Body of pancreas (tissue), 4 donors: ENCODE results near the gene INAFM2.

Source experiments
- POLR2A ChIP-seq, 3 donors: fragments of 450-650 bp; IDR thresholded peaks; one replicate each; pipeline ENCODE4 v1.6.1; 2016; ENCODE audit warnings: antibody characterized with exemption in 3 of 3, mild to moderate bottlenecking in 2 of 3
- TF ChIP-seq, protein P1 (sequence below), 7 experiments: fragments of 450-650 bp in 4 of 7; fragments of 200-600 bp in 3 of 7; sonication (generic) in 3 of 7; IDR thresholded peaks; one replicate each; pipeline ENCODE4 v1.5.1; 2016 to 2019; ENCODE audit warnings: antibody characterized with exemption in 7 of 7

DNA sequence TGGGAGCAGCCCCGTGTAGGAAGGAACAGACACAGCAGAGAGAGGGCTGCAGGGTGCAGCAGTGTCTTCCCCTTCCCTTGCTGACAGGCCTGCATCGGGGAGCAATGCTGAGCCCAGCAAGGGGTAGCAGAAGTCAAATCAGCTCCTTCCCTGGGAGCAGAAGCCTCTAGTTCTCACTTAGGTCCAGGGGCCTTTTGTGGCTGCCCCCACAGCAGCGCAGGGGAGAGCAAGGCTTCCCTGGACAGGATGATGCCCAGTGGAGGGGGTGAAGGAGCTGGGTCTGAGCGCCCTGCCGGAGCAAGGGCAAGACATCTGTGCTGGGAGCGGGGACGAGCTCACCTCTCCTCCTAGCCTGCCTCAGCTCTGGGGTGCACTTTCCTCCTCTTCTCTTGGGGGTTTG is 16.6 kb upstream of the INAFM2 start:
- no peak for TF ChIP-seq POLR2A (IDR thresholded peaks at IDR 0.05)
- TF ChIP-seq, protein P1, sequence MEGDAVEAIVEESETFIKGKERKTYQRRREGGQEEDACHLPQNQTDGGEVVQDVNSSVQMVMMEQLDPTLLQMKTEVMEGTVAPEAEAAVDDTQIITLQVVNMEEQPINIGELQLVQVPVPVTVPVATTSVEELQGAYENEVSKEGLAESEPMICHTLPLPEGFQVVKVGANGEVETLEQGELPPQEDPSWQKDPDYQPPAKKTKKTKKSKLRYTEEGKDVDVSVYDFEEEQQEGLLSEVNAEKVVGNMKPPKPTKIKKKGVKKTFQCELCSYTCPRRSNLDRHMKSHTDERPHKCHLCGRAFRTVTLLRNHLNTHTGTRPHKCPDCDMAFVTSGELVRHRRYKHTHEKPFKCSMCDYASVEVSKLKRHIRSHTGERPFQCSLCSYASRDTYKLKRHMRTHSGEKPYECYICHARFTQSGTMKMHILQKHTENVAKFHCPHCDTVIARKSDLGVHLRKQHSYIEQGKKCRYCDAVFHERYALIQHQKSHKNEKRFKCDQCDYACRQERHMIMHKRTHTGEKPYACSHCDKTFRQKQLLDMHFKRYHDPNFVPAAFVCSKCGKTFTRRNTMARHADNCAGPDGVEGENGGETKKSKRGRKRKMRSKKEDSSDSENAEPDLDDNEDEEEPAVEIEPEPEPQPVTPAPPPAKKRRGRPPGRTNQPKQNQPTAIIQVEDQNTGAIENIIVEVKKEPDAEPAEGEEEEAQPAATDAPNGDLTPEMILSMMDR (IDR thresholded peaks at IDR 0.05), result no peak
